OCI-LY1 (cell line): Measurements from ENCODE around the gene MYO10.

Experiments
- H2AFZ ChIP-seq: fragments of 200-600 bp; sonication (generic), shearing (Covaris generic); 2 replicates; pipeline ENCODE4 v1.6.0; 2014; ENCODE audit warnings: antibody characterized with exemption, mild to moderate bottlenecking, low read length
- H3F3A ChIP-seq: fragments of 200-600 bp; sonication (generic), shearing (Covaris generic); 2 replicates; pipeline ENCODE4 v1.6.0; 2014; ENCODE audit warnings: mild to moderate bottlenecking, antibody characterized with exemption, low read length, moderate library complexity; ENCODE audit not compliant: insufficient read depth
- H3K27ac ChIP-seq: fragments of 200-600 bp; sonication (generic); 2 replicates; pipeline ENCODE4 v1.5.1; 2014; ENCODE audit warnings: low read length, mixed run types, mild to moderate bottlenecking, low read depth; ENCODE audit not compliant: poor library complexity, severe bottlenecking
- H3K27me3 ChIP-seq: fragments of 200-600 bp; sonication (generic); 2 replicates; pipeline ENCODE4 v1.6.0; 2014; ENCODE audit warnings: antibody characterized with exemption, mild to moderate bottlenecking, low read length, moderate library complexity; ENCODE audit not compliant: insufficient read depth
- H3K36me3 ChIP-seq: fragments of 200-600 bp; sonication (generic); 2 replicates; pipeline ENCODE4 v1.6.1; 2014; ENCODE audit warnings: mild to moderate bottlenecking, antibody characterized with exemption, low read length, moderate library complexity, mixed read lengths; ENCODE audit not compliant: insufficient read depth
- H3K4me1 ChIP-seq: fragments of 200-600 bp; sonication (generic); 2 replicates; pipeline ENCODE4 v1.5.1; 2014; ENCODE audit warnings: mild to moderate bottlenecking, low read length, moderate library complexity; ENCODE audit not compliant: insufficient read depth, severe bottlenecking
- H3K4me2 ChIP-seq: fragments of 200-600 bp; sonication (generic), shearing (Covaris generic); 2 replicates; pipeline ENCODE4 v1.6.1; 2014; ENCODE audit warnings: low read length
- H3K4me3 ChIP-seq: fragments of 200-600 bp; sonication (generic); 2 replicates; pipeline ENCODE4 v1.5.1; 2014; ENCODE audit warnings: low read length, low read depth, mild to moderate bottlenecking, mixed read lengths; ENCODE audit not compliant: poor library complexity, severe bottlenecking
- H3K79me2 ChIP-seq: fragments of 200-600 bp; shearing (Covaris generic); 2 replicates; pipeline ENCODE4 v1.6.1; 2016; ENCODE audit warnings: mixed run types, low read length, mixed read lengths; ENCODE audit not compliant: insufficient read depth
- H3K9ac ChIP-seq: fragments of 200-600 bp; sonication (generic), shearing (Covaris generic); 2 replicates; pipeline ENCODE4 v1.6.1; 2014; ENCODE audit warnings: mild to moderate bottlenecking, low read length, mixed read lengths
- H3K9me2 ChIP-seq: fragments of 200-600 bp; sonication (generic), shearing (Covaris generic); 2 replicates; pipeline ENCODE4 v1.6.1; 2014; ENCODE audit warnings: low read depth, mild to moderate bottlenecking, low read length, mixed read lengths
- H3K9me3 ChIP-seq: fragments of 200-600 bp; shearing (Covaris generic); 2 replicates; pipeline ENCODE4 v1.6.1; 2014; ENCODE audit warnings: low read length, mixed read lengths
- H4K20me1 ChIP-seq: fragments of 200-600 bp; sonication (generic), shearing (Covaris generic); 2 replicates; pipeline ENCODE4 v1.6.0; 2016; ENCODE audit warnings: mild to moderate bottlenecking, low read length; ENCODE audit not compliant: insufficient read depth
- EZH2 ChIP-seq: fragments of 200-600 bp; sonication (generic), shearing (Covaris generic); IDR thresholded peaks from 2 replicates; pipeline ENCODE4 v1.8.0; 2017; ENCODE audit warnings: borderline replicate concordance, mixed run types, mild to moderate bottlenecking, antibody characterized with exemption, low read length, moderate library complexity, mixed read lengths
- TF ChIP-seq, protein P1 (sequence below): fragments of 200-600 bp; sonication (generic), shearing (Covaris generic); IDR thresholded peaks from 2 replicates; pipeline ENCODE4 v1.5.1; 2017; ENCODE audit warnings: mild to moderate bottlenecking, antibody characterized with exemption, low read length, moderate library complexity, mixed read lengths

MYO10 gene

DNA sequence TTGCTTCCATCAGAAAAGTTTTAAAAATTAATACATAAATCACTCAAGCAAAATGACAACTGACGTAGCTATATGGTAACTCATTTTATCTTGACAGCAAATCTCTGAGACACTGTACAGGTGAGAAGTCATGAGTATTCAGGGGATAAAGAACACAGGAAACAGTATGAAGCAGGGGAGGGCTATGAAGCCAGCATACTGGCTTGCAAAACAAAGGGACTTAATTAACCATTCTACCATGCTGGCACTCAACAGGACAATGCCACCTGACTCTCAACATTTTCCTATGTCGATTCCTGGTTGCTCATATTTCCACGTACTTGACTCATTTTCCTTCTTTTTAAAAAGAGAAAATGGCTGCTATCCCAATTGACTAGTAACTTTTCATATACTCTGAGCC lies 167.9 kb downstream of the MYO10 start:
- Histone ChIP-seq H3K9me3 (no peaks in the 10 kb centered on the region), H4K20me1 (no peaks in the 10 kb centered on the region), H3K9ac (no peak overlapping the region), H3K27me3 (no peaks in the 10 kb centered on the region), H3K4me2 (no peak overlapping the region), H3K4me1 (no peaks in the 10 kb centered on the region), H2AFZ (no peak overlapping the region), H3F3A (no peaks in the 10 kb centered on the region), H3K27ac (no peak overlapping the region), H3K36me3 (no peaks in the 10 kb centered on the region), H3K79me2 (no peaks in the 10 kb centered on the region), H3K9me2 (no peaks in the 10 kb centered on the region), H3K4me3 (no peak overlapping the region)
- TF ChIP-seq, protein P1, sequence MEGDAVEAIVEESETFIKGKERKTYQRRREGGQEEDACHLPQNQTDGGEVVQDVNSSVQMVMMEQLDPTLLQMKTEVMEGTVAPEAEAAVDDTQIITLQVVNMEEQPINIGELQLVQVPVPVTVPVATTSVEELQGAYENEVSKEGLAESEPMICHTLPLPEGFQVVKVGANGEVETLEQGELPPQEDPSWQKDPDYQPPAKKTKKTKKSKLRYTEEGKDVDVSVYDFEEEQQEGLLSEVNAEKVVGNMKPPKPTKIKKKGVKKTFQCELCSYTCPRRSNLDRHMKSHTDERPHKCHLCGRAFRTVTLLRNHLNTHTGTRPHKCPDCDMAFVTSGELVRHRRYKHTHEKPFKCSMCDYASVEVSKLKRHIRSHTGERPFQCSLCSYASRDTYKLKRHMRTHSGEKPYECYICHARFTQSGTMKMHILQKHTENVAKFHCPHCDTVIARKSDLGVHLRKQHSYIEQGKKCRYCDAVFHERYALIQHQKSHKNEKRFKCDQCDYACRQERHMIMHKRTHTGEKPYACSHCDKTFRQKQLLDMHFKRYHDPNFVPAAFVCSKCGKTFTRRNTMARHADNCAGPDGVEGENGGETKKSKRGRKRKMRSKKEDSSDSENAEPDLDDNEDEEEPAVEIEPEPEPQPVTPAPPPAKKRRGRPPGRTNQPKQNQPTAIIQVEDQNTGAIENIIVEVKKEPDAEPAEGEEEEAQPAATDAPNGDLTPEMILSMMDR, result no peak
- TF ChIP-seq EZH2, result no peak

GRCh38 chr5:16763211-16763610 lies 172.9 kb downstream of the MYO10 start:
- Histone ChIP-seq H3K79me2 (no peaks in the 10 kb centered on the region), H3K4me3 (no peak overlapping the region), H3K9me2 (no peaks in the 10 kb centered on the region), H3K27ac (no peak overlapping the region), H3K27me3 (no peaks in the 10 kb centered on the region), H3K9ac (no peak overlapping the region), H4K20me1 (no peaks in the 10 kb centered on the region), H3F3A (no peaks in the 10 kb centered on the region), H3K9me3 (no peaks in the 10 kb centered on the region), H3K36me3 (no peaks in the 10 kb centered on the region), H2AFZ (no peak overlapping the region), H3K4me2 (no peak overlapping the region), H3K4me1 (no peaks in the 10 kb centered on the region)
- TF ChIP-seq, protein P1, result no peak
- no peak for TF ChIP-seq EZH2

GRCh38 chr5:16759147-16759773 lies 176.8 kb downstream of the MYO10 start:
- TF ChIP-seq, protein P1, result no peak
- TF ChIP-seq EZH2, result no peak
- Histone ChIP-seq H3K4me3 (no peak overlapping the region), H3K9me2 (no peaks in the 10 kb centered on the region), H3K4me2 (no peak overlapping the region), H3K36me3 (no peaks in the 10 kb centered on the region), H3K4me1 (no peaks in the 10 kb centered on the region), H3K79me2 (no peaks in the 10 kb centered on the region), H3F3A (no peaks in the 10 kb centered on the region), H3K27me3 (no peaks in the 10 kb centered on the region), H4K20me1 (no peaks in the 10 kb centered on the region), H2AFZ (no peak overlapping the region), H3K27ac (no peak overlapping the region), H3K9me3 (no peaks in the 10 kb centered on the region), H3K9ac (no peak overlapping the region)
